ENCODE results near the gene MLLT10.

MLLT10 gene

GRCh38 chr10:21603721-21604120, 69.7 kb downstream of the MLLT10 start:
- no peak for TF ChIP-seq CTCF (IDR thresholded peaks at IDR 0.05)

- no peak for TF ChIP-seq CTCF (IDR thresholded peaks at IDR 0.05)
These were observed 70.6 kb downstream of the MLLT10 start for GRCh38 chr10:21604651-21605050.

GRCh38 chr10:21607907-21608306, 73.9 kb downstream of the MLLT10 start:
- TF ChIP-seq CTCF (IDR thresholded peaks at IDR 0.05) = no peak

- no peak for TF ChIP-seq CTCF (IDR thresholded peaks at IDR 0.05)
These were observed 80.0 kb downstream of the MLLT10 start for GRCh38 chr10:21614000-21614399.

GRCh38 chr10:21617267-21617666, 83.2 kb downstream of the MLLT10 start:
- no peak for TF ChIP-seq CTCF (IDR thresholded peaks at IDR 0.05)

GRCh38 chr10:21623291-21623690, 89.3 kb downstream of the MLLT10 start:
- TF ChIP-seq CTCF (IDR thresholded peaks at IDR 0.05) = no peak

- no peak for TF ChIP-seq CTCF (IDR thresholded peaks at IDR 0.05)
These were observed 90.9 kb downstream of the MLLT10 start for GRCh38 chr10:21624951-21625350.

- no peak for TF ChIP-seq CTCF (IDR thresholded peaks at IDR 0.05)
These were observed 91.7 kb downstream of the MLLT10 start for GRCh38 chr10:21625623-21626229.

All from LNCAP (cell line).